SK-N-SH treated with all-trans-retinoic acid at 6 μM for 48 hours (cell line): ENCODE results near the gene FNDC3B.

ENCODE experiments used
- ATAC-seq: fragments of 200-7000 bp; cut with Tn5 transposase; 3 replicates; pipeline ENCODE4 v1.9.1; 2020; ENCODE audit warnings: mild to moderate bottlenecking, moderate library complexity
- ARNTL ChIP-seq: fragments of 450-650 bp; formaldehyde crosslinking; IDR thresholded peaks from 2 replicates; pipeline ENCODE4 v1.5.0; 2020; ENCODE audit warnings: low read depth, mild to moderate bottlenecking, moderate library complexity, borderline replicate concordance
- BACH2 ChIP-seq: fragments of 250-450 bp; sonication (Bioruptor Pico); IDR thresholded peaks from 2 replicates; pipeline ENCODE4 v1.9.0; 2021; ENCODE audit warnings: mild to moderate bottlenecking, borderline replicate concordance
- CSDC2 ChIP-seq: fragments of 250-450 bp; sonication (Bioruptor Pico); IDR thresholded peaks from 2 replicates; pipeline ENCODE4 v1.5.0; 2020; ENCODE audit warnings: mild to moderate bottlenecking, moderate library complexity
- ESRRG ChIP-seq: fragments of 250-450 bp; sonication (Bioruptor Pico); IDR thresholded peaks from 2 replicates; pipeline ENCODE4 v1.6.1; 2021; ENCODE audit warnings: mild to moderate bottlenecking
- GLIS3 ChIP-seq: fragments of 250-450 bp; sonication (Bioruptor Pico); IDR thresholded peaks from 2 replicates; pipeline ENCODE4 v1.5.0; 2020; ENCODE audit warnings: mild to moderate bottlenecking, moderate library complexity
- ISL1 ChIP-seq: fragments of 250-450 bp; sonication (Bioruptor Pico); IDR thresholded peaks from 2 replicates; pipeline ENCODE4 v2.1.2; 2022; ENCODE audit warnings: mild to moderate bottlenecking, moderate library complexity
- OSR1 ChIP-seq: fragments of 250-450 bp; sonication (Bioruptor Pico); IDR thresholded peaks from 2 replicates; pipeline ENCODE4 v1.8.0; 2022; ENCODE audit warnings: moderate library complexity, mild to moderate bottlenecking, inconsistent platforms
- PPARA ChIP-seq: fragments of 250-450 bp; sonication (Bioruptor Pico); IDR thresholded peaks from 2 replicates; pipeline ENCODE4 v1.5.0; 2020; ENCODE audit warnings: mild to moderate bottlenecking, borderline replicate concordance
- RARB ChIP-seq: fragments of 250-450 bp; sonication (Bioruptor Pico); IDR thresholded peaks from 2 replicates; pipeline ENCODE4 v1.8.0; 2021; ENCODE audit warnings: mild to moderate bottlenecking, moderate library complexity
- TCF4 ChIP-seq: fragments of 250-450 bp; sonication (Bioruptor Pico); IDR thresholded peaks from 2 replicates; pipeline ENCODE4 v1.8.0; 2021; ENCODE audit warnings: mild to moderate bottlenecking, moderate library complexity, borderline replicate concordance
- TOX ChIP-seq: fragments of 250-450 bp; sonication (Bioruptor Pico); IDR thresholded peaks from 2 replicates; pipeline ENCODE4 v1.8.0; 2021; ENCODE audit warnings: mild to moderate bottlenecking, moderate library complexity, borderline replicate concordance
- ZFP3 ChIP-seq: fragments of 250-450 bp; sonication (Bioruptor Pico); IDR thresholded peaks from 2 replicates; pipeline ENCODE4 v1.5.0; 2020; ENCODE audit warnings: mild to moderate bottlenecking, moderate library complexity
- ZNF565 ChIP-seq: fragments of 450-650 bp; formaldehyde crosslinking; conservative IDR thresholded peaks from 2 replicates; pipeline ENCODE4 v1.5.0; 2020; ENCODE audit warnings: low read depth, mild to moderate bottlenecking, moderate library complexity
- ZNF70 ChIP-seq: fragments of 450-650 bp; formaldehyde crosslinking; IDR thresholded peaks from 2 replicates; pipeline ENCODE4 v1.5.0; 2020; ENCODE audit warnings: mild to moderate bottlenecking, moderate library complexity
- TF ChIP-seq, protein P1 (sequence below): fragments of 250-450 bp; sonication (Bioruptor Pico); IDR thresholded peaks from 2 replicates; pipeline ENCODE4 v1.8.0; 2020; ENCODE audit warnings: mild to moderate bottlenecking, moderate library complexity, borderline replicate concordance
- TF ChIP-seq, protein P2 (sequence below): fragments of 250-450 bp; sonication (Bioruptor Pico); IDR thresholded peaks from 2 replicates; pipeline ENCODE4 v1.5.1; 2021; ENCODE audit warnings: mild to moderate bottlenecking, moderate library complexity
- TF ChIP-seq, protein P3 (sequence below): fragments of 250-450 bp; sonication (Bioruptor Pico); IDR thresholded peaks from 2 replicates; pipeline ENCODE4 v1.5.0; 2020; ENCODE audit warnings: mild to moderate bottlenecking, moderate library complexity
- TF ChIP-seq, protein P4 (sequence below): fragments of 250-450 bp; sonication (Bioruptor Pico); IDR thresholded peaks from 2 replicates; pipeline ENCODE4 v1.5.1; 2020; ENCODE audit warnings: low read depth, mild to moderate bottlenecking, moderate library complexity
- TF ChIP-seq, protein P5 (sequence below): fragments of 250-450 bp; sonication (Bioruptor Pico); IDR thresholded peaks from 2 replicates; pipeline ENCODE4 v1.8.0; 2021; ENCODE audit warnings: low read depth, mild to moderate bottlenecking, moderate library complexity, borderline replicate concordance

The FNDC3B gene

DNA sequence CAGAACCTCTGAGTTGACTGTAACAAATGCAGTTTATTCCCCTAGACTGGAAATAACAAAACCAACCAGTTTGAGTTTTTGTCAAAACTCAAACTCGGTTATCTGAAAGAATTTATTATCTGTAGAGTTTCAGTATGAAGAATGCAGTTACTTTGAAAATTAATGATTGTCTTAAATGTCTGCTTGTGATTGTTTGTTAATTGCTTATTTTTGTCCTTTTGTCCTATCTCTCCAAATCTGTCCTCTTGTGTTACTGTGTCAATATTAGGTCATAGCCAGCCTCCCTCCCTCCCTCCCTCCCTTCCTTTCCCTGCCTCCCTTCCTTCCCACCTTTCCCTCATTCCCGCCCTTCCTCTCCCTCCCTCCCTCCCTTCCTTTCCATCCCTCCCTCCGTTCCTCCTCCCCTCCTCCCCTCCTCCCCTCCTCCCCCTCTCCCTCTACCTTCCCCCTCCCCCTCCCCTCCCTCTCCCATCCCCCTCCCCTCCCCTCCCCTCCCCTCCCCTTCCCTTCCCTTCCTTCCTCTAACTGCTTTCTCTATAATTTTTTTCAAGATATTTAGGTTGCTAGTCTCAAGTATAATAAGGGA, 153.5 kb downstream of the FNDC3B start:
- TF ChIP-seq, protein P1, sequence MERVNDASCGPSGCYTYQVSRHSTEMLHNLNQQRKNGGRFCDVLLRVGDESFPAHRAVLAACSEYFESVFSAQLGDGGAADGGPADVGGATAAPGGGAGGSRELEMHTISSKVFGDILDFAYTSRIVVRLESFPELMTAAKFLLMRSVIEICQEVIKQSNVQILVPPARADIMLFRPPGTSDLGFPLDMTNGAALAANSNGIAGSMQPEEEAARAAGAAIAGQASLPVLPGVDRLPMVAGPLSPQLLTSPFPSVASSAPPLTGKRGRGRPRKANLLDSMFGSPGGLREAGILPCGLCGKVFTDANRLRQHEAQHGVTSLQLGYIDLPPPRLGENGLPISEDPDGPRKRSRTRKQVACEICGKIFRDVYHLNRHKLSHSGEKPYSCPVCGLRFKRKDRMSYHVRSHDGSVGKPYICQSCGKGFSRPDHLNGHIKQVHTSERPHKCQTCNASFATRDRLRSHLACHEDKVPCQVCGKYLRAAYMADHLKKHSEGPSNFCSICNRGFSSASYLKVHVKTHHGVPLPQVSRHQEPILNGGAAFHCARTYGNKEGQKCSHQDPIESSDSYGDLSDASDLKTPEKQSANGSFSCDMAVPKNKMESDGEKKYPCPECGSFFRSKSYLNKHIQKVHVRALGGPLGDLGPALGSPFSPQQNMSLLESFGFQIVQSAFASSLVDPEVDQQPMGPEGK, result no peak
- TF ChIP-seq CSDC2 (CRISPR knock-in tag), result no peak
- no peak for TF ChIP-seq ESRRG
- no peak for ATAC-seq

DNA sequence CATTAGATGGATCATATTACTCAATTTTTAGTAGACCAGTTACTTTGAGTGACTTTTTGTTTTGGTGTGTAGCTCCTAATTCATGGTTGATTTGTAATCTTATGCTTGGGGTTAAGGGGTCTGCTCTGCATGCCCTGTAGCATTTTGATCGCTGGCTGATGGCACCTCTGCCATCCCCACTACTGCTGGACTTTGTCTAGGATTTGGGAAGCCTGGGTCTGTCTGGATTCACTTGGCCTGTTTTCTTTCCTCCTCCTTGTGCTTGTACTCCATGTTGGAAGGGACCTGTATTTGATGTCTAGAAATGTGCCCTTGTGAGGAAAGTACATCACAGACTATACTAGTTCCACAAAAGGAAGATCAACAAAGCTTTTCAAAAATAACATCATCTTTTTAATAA, 154.1 kb downstream of the FNDC3B start:
- TF ChIP-seq PPARA (CRISPR knock-in tag), result no peak
- TF ChIP-seq TOX (CRISPR knock-in tag), result no peak
- TF ChIP-seq ZNF565 (CRISPR knock-in tag), result no peak
- no peak for TF ChIP-seq BACH2 (CRISPR knock-in tag)
- no peak for TF ChIP-seq GLIS3 (CRISPR knock-in tag)
- no peak for TF ChIP-seq RARB (CRISPR knock-in tag)
- TF ChIP-seq ESRRG, result no peak
- TF ChIP-seq, protein P2, sequence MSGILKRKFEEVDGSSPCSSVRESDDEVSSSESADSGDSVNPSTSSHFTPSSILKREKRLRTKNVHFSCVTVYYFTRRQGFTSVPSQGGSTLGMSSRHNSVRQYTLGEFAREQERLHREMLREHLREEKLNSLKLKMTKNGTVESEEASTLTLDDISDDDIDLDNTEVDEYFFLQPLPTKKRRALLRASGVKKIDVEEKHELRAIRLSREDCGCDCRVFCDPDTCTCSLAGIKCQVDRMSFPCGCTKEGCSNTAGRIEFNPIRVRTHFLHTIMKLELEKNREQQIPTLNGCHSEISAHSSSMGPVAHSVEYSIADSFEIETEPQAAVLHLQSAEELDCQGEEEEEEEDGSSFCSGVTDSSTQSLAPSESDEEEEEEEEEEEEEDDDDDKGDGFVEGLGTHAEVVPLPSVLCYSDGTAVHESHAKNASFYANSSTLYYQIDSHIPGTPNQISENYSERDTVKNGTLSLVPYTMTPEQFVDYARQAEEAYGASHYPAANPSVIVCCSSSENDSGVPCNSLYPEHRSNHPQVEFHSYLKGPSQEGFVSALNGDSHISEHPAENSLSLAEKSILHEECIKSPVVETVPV (CRISPR knock-in tag), result no peak
- TF ChIP-seq ISL1, result no peak
- TF ChIP-seq TCF4 (CRISPR knock-in tag), result no peak
- ATAC-seq, result no peak

DNA sequence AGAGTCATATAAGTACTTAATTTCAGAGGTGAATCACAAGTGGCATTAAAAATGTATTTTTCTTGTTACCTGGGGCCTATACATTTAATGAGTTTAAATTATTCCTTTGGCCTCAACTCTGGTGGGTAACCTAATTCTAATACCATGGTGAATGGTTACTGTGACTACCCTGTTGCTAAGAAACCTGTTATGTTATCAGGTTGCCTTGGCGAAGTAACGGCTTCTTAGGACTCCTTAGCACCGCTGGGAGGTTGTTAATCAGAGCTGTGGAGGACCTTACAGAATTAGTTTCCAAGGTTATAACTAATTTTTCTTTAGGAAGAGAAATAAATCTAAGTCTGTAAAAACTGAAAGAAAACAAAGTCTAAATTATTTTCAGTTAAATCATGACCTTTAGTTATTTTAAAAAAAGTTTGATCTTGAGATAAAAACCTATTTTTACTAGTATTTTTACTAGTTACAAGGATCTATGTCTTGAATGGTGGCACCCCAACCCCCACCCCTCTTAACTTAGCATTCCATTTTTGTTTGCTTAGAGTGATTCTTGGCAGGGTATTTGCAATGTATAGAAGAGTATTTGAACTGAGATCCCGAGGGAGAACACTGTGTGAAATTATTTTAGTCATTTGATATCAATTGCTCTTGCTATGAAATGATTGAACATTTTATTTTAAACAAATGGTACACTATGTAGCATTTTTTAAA, 155.5 kb downstream of the FNDC3B start:
- peak; percentile 46; the same call in 2 of the 3 replicates for ATAC-seq
- TF ChIP-seq OSR1 (CRISPR knock-in tag) (no peak), ZNF70 (CRISPR knock-in tag) (no peak), PPARA (CRISPR knock-in tag) (no peak), ZFP3 (no peak), RARB (CRISPR knock-in tag) (no peak), GLIS3 (CRISPR knock-in tag) (no peak), ISL1 (no peak), ARNTL (CRISPR knock-in tag) (no peak), TOX (CRISPR knock-in tag) (no peak), ESRRG (no peak), BACH2 (CRISPR knock-in tag) (no peak)
- TF ChIP-seq, protein P3, sequence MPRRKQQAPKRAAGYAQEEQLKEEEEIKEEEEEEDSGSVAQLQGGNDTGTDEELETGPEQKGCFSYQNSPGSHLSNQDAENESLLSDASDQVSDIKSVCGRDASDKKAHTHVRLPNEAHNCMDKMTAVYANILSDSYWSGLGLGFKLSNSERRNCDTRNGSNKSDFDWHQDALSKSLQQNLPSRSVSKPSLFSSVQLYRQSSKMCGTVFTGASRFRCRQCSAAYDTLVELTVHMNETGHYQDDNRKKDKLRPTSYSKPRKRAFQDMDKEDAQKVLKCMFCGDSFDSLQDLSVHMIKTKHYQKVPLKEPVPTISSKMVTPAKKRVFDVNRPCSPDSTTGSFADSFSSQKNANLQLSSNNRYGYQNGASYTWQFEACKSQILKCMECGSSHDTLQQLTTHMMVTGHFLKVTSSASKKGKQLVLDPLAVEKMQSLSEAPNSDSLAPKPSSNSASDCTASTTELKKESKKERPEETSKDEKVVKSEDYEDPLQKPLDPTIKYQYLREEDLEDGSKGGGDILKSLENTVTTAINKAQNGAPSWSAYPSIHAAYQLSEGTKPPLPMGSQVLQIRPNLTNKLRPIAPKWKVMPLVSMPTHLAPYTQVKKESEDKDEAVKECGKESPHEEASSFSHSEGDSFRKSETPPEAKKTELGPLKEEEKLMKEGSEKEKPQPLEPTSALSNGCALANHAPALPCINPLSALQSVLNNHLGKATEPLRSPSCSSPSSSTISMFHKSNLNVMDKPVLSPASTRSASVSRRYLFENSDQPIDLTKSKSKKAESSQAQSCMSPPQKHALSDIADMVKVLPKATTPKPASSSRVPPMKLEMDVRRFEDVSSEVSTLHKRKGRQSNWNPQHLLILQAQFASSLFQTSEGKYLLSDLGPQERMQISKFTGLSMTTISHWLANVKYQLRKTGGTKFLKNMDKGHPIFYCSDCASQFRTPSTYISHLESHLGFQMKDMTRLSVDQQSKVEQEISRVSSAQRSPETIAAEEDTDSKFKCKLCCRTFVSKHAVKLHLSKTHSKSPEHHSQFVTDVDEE (CRISPR knock-in tag), result no peak
- TF ChIP-seq, protein P4, sequence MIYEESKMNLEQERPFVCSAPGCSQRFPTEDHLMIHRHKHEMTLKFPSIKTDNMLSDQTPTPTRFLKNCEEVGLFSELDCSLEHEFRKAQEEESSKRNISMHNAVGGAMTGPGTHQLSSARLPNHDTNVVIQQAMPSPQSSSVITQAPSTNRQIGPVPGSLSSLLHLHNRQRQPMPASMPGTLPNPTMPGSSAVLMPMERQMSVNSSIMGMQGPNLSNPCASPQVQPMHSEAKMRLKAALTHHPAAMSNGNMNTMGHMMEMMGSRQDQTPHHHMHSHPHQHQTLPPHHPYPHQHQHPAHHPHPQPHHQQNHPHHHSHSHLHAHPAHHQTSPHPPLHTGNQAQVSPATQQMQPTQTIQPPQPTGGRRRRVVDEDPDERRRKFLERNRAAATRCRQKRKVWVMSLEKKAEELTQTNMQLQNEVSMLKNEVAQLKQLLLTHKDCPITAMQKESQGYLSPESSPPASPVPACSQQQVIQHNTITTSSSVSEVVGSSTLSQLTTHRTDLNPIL (CRISPR knock-in tag), result no peak
- TF ChIP-seq, protein P2 (CRISPR knock-in tag), result no peak
- TF ChIP-seq, protein P5, sequence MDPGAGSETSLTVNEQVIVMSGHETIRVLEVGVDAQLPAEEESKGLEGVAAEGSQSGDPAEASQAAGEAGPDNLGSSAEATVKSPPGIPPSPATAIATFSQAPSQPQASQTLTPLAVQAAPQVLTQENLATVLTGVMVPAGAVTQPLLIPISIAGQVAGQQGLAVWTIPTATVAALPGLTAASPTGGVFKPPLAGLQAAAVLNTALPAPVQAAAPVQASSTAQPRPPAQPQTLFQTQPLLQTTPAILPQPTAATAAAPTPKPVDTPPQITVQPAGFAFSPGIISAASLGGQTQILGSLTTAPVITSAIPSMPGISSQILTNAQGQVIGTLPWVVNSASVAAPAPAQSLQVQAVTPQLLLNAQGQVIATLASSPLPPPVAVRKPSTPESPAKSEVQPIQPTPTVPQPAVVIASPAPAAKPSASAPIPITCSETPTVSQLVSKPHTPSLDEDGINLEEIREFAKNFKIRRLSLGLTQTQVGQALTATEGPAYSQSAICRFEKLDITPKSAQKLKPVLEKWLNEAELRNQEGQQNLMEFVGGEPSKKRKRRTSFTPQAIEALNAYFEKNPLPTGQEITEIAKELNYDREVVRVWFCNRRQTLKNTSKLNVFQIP (CRISPR knock-in tag), result no peak
